HEK293 (cell line): Measurements from ENCODE around the gene EMB.
"Not testable (repeated sequence)": the region's sequence is repeated elsewhere in the genome, so short reads cannot be mapped to it uniquely, and the experiment has no call there.

Experiments
- CTCF ChIP-seq: fragments of 450-650 bp; formaldehyde crosslinking; IDR thresholded peaks from 2 replicates; pipeline ENCODE4 v1.5.1; 2016; ENCODE audit warnings: missing biosample characterization, missing genetic modification characterization
- REST ChIP-seq: fragments of 450-650 bp; formaldehyde crosslinking; IDR thresholded peaks from 2 replicates; pipeline ENCODE4 v1.5.1; 2016; ENCODE audit warnings: missing biosample characterization, missing genetic modification characterization
- ZBTB20 ChIP-seq: fragments of 450-650 bp; formaldehyde crosslinking; IDR thresholded peaks from 2 replicates; pipeline ENCODE4 v1.5.1; 2016; ENCODE audit warnings: missing biosample characterization, missing genetic modification characterization
- ZBTB49 ChIP-seq: fragments of 450-650 bp; formaldehyde crosslinking; IDR thresholded peaks from 2 replicates; pipeline ENCODE4 v1.5.1; 2016; ENCODE audit warnings: missing biosample characterization, missing genetic modification characterization, low read depth
- ZNF133 ChIP-seq: fragments of 450-650 bp; formaldehyde crosslinking; IDR thresholded peaks from 2 replicates; pipeline ENCODE4 v1.5.1; 2016; ENCODE audit warnings: missing biosample characterization, missing genetic modification characterization
- ZNF174 ChIP-seq: fragments of 450-650 bp; formaldehyde crosslinking; IDR thresholded peaks from 2 replicates; pipeline ENCODE4 v1.5.0; 2017; ENCODE audit warnings: missing biosample characterization, mild to moderate bottlenecking, missing genetic modification characterization
- ZNF423 ChIP-seq: fragments of 450-650 bp; formaldehyde crosslinking; IDR thresholded peaks from 2 replicates; pipeline ENCODE4 v1.5.1; 2016; ENCODE audit warnings: missing biosample characterization, missing genetic modification characterization
- ZNF629 ChIP-seq: fragments of 450-650 bp; formaldehyde crosslinking; IDR thresholded peaks from 2 replicates; pipeline ENCODE4 v1.5.1; 2017; ENCODE audit warnings: missing biosample characterization, missing genetic modification characterization
- ZNF704 ChIP-seq: fragments of 450-650 bp; formaldehyde crosslinking; IDR thresholded peaks from 2 replicates; pipeline ENCODE4 v1.5.1; 2016; ENCODE audit warnings: missing biosample characterization, missing genetic modification characterization

GRCh38 chr5:50376696-50377095 lies 64.4 kb downstream of the EMB start:
- TF ChIP-seq ZBTB49 (tag by site-specific recombination); CTCF (tag by site-specific recombination); ZNF423; ZNF629; ZNF133 (tag by site-specific recombination); ZNF704 (tag by site-specific recombination); REST (tag by site-specific recombination); ZNF174; ZBTB20 (tag by site-specific recombination): not testable (repeated sequence)
